Fibroblast of the aortic adventitia (primary cell): ENCODE data around the gene ACKR3. TPM values are rescaled to one million over a fixed set of nuclear protein-coding genes. Genes with fewer than 3 reads are reported as not detected.
A peak's percentile ranks its signal among the peaks of the same experiment; 100 is the strongest.

Experiments
- DNase-seq: peaks from one replicate; pipeline ENCODE4 v3.0.0-alpha.2; 2010; ENCODE audit warnings: low read depth
- H3K4me3 ChIP-seq: 2 replicates; pipeline ENCODE4 v1.5.1; 2011; ENCODE audit warnings: low read depth, mild to moderate bottlenecking, control low read depth, low read length, moderate library complexity
- CTCF ChIP-seq: IDR thresholded peaks from 2 replicates; pipeline ENCODE4 v1.5.1; 2011; ENCODE audit warnings: mild to moderate bottlenecking, low read length, control low read depth, inconsistent platforms; ENCODE audit not compliant: insufficient read depth
- total RNA-seq: library from RNA; depleted of rRNA; stranded (reverse); fragments of >200 nt; gene quantifications from 2 replicates; pipeline ENCODE4 v1.2.3, GENCODE V29; 2012; ENCODE audit warnings: low replicate concordance

Gene ACKR3
- total RNA-seq, 1 donor: 0.72 TPM

- TF ChIP-seq CTCF: no peak
- H3K4me3 ChIP-seq: no peak overlapping the region
- no peak for DNase-seq
Measured at GRCh38 chr2:236529606-236530005, 40.0 kb upstream of the ACKR3 start.

GRCh38 chr2:236530512-236530911, 39.1 kb upstream of the ACKR3 start:
- DNase-seq: no peak
- no peak overlapping the region for H3K4me3 ChIP-seq
- TF ChIP-seq CTCF: no peak

GRCh38 chr2:236531195-236531594, 38.4 kb upstream of the ACKR3 start:
- no peak for TF ChIP-seq CTCF

GRCh38 chr2:236531996-236532395, 37.6 kb upstream of the ACKR3 start:
- H3K4me3 ChIP-seq: no peak overlapping the region
- no peak for TF ChIP-seq CTCF
- DNase-seq: no peak

More at GRCh38 chr2:236531195-236531594, 38.4 kb upstream of the ACKR3 start:
- no peak for DNase-seq
- no peak overlapping the region for H3K4me3 ChIP-seq

- no peak for TF ChIP-seq CTCF
- H3K4me3 ChIP-seq: no peak overlapping the region
- DNase-seq: no peak
Measured at GRCh38 chr2:236533343-236533742, 36.3 kb upstream of the ACKR3 start.

GRCh38 chr2:236535024-236535423, 34.6 kb upstream of the ACKR3 start:
- peak; percentile 44 for DNase-seq
- H3K4me3 ChIP-seq: no peak overlapping the region
- TF ChIP-seq CTCF: no peak

- DNase-seq: no peak
- TF ChIP-seq CTCF: no peak
- no peak overlapping the region for H3K4me3 ChIP-seq
Measured at GRCh38 chr2:236536727-236537398, 32.8 kb upstream of the ACKR3 start.
